GM19397 (cell line): ENCODE results near the gene GUCY1A1.
A peak's percentile ranks its signal among the peaks of the same experiment; 100 is the strongest.

Experiments
- ATAC-seq: cut with Tn5 transposase; IDR thresholded peaks from one replicate; pipeline ENCODE4 v1.9.1; 2021; ENCODE audit warnings: mild to moderate bottlenecking, moderate library complexity; ENCODE audit not compliant: unreplicated experiment

GUCY1A1 gene

GRCh38 chr4:155657985-155658680 lies 8.5 kb upstream of the GUCY1A1 start:
- no peak for ATAC-seq

- no peak for ATAC-seq
These were observed 8.0 kb upstream of the GUCY1A1 start for GRCh38 chr4:155658681-155659064.

GRCh38 chr4:155659176-155659575 lies 7.5 kb upstream of the GUCY1A1 start:
- ATAC-seq: no peak

DNA sequence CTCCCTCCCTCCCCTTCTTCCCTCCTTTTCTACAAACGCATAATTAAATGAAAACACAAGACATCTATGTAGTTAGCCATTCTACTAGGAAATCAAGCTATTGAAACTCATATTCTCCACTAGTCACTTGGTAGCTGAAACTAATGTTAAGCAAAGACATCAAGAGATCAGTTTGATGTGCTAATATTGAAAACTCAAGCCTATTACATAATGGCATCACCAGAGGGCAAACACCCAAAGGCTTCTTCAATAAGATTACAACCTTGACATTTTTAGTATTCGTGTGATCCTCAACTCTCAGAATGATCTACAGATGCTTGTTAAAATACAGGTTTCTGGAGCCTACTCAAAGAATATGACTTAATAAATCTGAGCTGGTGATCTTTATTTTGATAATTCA lies 6.2 kb upstream of the GUCY1A1 start:
- ATAC-seq: no peak

- no peak for ATAC-seq
These were observed 1.6 kb upstream of the GUCY1A1 start for GRCh38 chr4:155665054-155665453.

GRCh38 chr4:155667222-155667567 lies 547 bp downstream of the GUCY1A1 start:
- peak; percentile 52 for ATAC-seq

DNA sequence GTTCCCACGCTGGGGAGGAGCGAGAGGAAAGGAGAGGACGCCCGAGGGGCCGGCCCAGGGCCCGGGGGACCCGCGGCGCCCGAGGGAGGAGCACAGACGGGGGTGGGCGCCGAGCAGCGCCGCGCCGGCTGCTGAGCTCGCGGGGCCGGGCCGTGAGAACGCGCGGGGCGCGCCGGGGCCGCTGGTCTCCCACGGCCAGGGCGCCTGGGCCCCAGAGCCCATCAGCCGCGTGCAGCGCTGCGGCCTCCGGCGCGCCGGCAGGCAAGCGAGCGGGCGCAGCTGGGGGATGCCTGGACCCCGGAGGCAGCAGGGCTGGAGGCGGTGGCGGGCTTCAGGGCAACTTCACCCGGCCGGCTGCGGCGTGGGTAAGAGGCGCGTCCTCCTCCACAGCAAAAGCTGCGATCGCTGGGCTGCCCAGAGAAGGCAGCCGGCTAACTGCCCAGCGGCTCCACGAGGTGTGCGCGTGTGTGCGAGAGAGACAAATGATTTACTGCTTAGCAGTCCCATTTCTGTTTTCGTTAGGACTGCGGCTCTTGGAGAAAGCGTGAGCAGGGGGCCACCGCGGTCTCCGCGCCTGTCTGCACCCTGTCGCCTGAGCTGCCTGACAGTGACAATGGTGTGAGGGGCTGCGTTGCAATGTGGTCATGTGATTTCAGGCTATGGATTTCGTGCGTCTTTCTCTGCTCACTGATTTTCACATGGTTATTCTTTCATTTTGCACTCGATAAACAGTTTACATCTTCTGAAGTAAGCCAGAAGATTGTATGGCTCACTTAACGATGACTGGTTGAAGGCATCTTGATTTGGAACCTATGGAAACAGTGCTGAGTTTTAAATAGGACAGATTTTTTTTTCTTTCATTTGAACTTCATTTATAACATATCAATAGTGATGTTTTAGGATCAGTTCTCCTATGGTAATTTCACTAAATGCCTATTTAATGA lies 1.2 kb downstream of the GUCY1A1 start:
- ATAC-seq: peak; percentile 62

GRCh38 chr4:155668707-155669220 lies 2.1 kb downstream of the GUCY1A1 start:
- no peak for ATAC-seq

- no peak for ATAC-seq
These were observed 5.7 kb downstream of the GUCY1A1 start for GRCh38 chr4:155672342-155672741.

- no peak for ATAC-seq
These were observed 6.9 kb downstream of the GUCY1A1 start for GRCh38 chr4:155673453-155673979.

GRCh38 chr4:155674669-155675071 lies 8.0 kb downstream of the GUCY1A1 start:
- no peak for ATAC-seq

DNA sequence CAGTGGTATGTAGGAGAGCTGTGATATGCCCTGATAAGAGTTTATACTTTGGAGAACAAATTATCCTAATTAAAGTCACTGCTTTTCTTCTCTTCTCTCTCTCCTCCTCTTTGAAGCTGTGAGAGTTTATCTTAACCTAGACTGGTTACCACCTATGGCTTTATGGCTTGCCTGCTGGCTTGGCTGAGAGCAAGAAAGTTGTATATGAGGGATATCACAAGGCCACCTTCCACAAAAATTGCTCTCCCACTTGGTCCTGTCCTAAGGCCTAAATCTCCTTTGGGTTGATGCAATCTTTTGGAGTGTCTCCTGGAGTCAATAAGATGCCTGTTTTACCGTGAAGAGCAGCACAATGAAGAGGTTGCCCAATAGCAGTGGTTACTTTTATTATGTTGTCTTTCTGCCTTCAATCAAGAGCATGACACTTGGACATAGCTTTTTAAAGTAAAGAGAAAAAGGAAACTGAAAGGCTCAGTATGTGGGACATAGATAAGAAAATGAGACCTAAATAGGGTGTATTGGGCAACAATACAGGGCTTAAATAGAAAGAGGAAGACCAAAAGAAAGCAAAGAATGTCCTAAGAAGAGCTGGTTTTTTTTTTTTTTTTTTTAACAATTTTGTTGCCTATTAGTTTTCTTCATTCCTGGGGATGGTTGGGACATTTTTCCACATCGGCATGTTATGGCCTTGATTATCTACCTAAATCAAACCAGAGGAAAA lies 9.2 kb downstream of the GUCY1A1 start:
- ATAC-seq: peak; percentile 70

- no peak for ATAC-seq
These were observed 9.8 kb downstream of the GUCY1A1 start for GRCh38 chr4:155676430-155676825.

GRCh38 chr4:155678011-155678410 lies 11.4 kb downstream of the GUCY1A1 start:
- ATAC-seq: no peak

DNA sequence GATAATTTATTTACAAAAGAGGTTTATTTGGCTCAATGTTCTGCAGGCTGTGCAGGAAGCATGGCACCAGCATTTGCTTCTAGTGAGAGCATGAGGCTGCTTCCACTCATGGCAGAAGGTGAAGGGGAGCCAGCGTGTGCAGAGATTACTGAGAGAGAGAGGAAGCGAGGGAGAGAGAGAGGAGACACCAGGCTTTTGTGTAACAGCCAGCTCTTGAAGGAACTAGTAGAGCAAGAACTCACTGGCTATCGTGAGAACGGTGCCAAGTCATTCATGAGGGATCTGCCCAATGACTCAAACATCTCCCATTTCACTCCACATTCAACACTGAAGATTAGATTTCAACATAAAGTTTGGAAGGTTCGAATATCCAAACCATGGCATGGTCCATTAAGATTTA lies 12.7 kb downstream of the GUCY1A1 start:
- ATAC-seq: no peak

DNA sequence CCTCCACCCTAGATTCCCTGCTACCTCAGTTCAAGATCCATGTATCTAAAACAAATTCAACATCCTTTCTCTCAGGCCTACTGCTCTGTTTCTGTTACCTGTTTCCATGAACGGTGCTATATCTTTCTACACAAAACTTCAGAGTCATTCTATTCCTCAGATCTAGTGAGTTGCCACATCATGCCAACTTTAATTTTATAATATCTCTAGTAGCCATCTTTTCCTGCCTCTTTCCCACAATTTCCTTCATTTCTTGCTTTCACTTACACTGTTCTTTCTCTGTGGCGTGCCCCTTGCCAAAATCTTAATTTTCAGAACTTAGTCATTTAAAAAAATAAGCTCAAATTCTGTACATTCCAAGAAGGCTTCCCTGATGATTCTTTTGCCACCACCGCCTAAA lies 15.2 kb downstream of the GUCY1A1 start:
- ATAC-seq: no peak

DNA sequence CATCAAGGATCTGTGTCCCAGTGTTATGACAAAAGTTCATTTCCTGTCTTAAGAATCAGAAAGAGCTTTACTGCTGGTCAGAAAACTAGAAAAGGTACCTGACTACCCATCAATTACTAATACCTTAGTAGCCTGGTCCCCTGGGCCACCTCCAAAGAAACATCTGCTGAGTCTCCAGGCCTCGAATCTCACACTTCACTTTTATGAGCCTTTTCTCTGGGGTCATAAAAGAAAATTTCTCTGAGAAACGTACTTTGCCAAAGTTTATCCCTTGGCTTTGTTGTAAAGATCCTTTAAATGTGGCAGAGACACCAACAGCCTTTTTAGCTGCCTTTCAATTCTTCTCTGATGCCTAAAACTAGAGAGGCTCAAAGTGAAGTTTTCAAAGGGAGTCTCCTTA lies 17.8 kb downstream of the GUCY1A1 start:
- no peak for ATAC-seq

- ATAC-seq: no peak
These were observed 18.4 kb downstream of the GUCY1A1 start for GRCh38 chr4:155684892-155685541.

GRCh38 chr4:155687380-155687982 lies 20.8 kb downstream of the GUCY1A1 start:
- ATAC-seq: no peak

DNA sequence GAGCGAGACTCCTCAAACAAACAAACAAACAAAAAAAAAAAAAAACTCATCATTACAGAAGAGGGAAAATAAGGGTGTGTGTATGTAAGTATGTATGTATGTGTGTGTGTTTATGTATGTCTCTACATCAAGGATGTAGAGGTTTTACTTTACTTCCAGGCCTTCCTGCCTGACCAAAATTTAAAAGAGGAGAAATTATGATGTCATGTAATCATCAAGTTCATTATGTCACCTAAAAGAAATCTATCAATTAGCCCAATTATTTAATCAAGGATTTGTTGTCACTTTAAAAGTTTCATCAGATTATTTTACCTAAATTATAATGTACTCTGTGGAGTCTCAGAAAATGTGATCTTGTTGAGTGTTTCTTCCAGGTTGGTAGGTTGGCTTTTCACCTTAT lies 21.6 kb downstream of the GUCY1A1 start:
- no peak for ATAC-seq
